HEK293T (cell line): ENCODE data around the gene REXO1.

Experiments used
- NFRKB ChIP-seq: fragments of 450-650 bp; IDR thresholded peaks from 2 replicates; pipeline ENCODE4 v1.6.1; 2016; ENCODE audit warnings: mild to moderate bottlenecking, moderate library complexity
- SUZ12 ChIP-seq: fragments of 450-650 bp; IDR thresholded peaks from 2 replicates; pipeline ENCODE4 v1.6.1; 2016; ENCODE audit warnings: mild to moderate bottlenecking
- ZNF384 ChIP-seq: fragments of 450-650 bp; IDR thresholded peaks from 2 replicates; pipeline ENCODE4 v1.6.1; 2016

- no peak for TF ChIP-seq NFRKB
- no peak for TF ChIP-seq SUZ12
- TF ChIP-seq ZNF384 = no peak
Observed at GRCh38 chr19:1826557-1827521, 21.4 kb downstream of the REXO1 start.
